GM21367 (cell line): ENCODE data around the gene L2HGDH.

Source experiments
- ATAC-seq: cut with Tn5 transposase; IDR thresholded peaks from one replicate; pipeline ENCODE4 v1.9.1; 2021; ENCODE audit not compliant: unreplicated experiment

L2HGDH gene

GRCh38 chr14:50231475-50232275 is 80.4 kb downstream of the L2HGDH start, which contains the start of gene SOS2:
TSS of gene SOS2 (minus strand) at chr14:50231578. CDS start at chr14:50231283, 295 bp downstream.
- ATAC-seq, result peak; percentile 75

GRCh38 chr14:50230701-50231474 is 81.1 kb downstream of the L2HGDH start:
- peak; percentile 33 for ATAC-seq

- no peak for ATAC-seq
Observed at GRCh38 chr14:50230401-50230700, 81.7 kb downstream of the L2HGDH start.

- no peak for ATAC-seq
Observed at GRCh38 chr14:50229681-50230080, 82.3 kb downstream of the L2HGDH start.

- ATAC-seq, result no peak
Observed at GRCh38 chr14:50228313-50228712, 83.7 kb downstream of the L2HGDH start.

- no peak for ATAC-seq
Observed at GRCh38 chr14:50225974-50226297, 86.1 kb downstream of the L2HGDH start.

DNA sequence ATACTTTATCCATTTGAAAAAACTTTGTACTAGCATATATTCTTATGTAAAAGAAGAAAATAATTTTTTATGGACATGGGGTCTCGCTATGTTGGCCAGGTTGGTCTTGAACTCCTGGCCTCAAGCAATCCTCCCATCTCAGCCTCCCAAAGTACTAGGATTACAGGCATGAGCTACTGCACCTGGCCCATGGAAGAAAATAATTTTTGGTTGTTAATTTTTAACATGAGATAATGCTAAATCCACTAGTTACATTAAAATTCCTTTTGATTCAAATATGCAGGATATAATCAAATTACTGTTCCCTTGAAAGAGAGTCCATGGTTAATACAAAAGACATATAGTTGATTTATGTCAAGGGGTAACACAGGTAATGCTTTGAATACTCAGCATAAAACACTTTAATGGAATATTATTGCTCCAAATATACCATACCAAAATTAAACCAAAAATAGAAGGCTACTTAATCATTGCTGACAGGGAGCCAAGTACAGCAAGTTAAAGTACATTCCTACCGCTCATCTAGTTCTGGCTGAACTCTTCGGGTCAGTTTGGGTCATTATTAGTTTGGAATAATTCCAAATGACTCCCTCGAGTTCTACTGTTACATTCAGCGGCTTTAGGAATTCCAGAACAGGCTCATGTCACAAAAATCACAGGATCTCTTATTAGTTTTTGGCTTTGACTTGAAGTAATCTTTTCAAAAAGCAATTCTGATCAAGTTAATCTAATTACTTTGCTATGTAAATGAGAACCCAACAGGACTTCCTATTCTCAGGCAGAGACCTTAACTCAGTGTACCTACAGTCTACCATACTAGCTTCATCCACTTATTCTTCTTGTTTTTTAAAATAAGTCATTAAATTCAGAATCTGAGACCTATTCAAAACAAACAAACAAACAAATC is 86.7 kb downstream of the L2HGDH start:
- ATAC-seq, result no peak

GRCh38 chr14:50222055-50222613 is 89.9 kb downstream of the L2HGDH start:
- ATAC-seq, result no peak

DNA sequence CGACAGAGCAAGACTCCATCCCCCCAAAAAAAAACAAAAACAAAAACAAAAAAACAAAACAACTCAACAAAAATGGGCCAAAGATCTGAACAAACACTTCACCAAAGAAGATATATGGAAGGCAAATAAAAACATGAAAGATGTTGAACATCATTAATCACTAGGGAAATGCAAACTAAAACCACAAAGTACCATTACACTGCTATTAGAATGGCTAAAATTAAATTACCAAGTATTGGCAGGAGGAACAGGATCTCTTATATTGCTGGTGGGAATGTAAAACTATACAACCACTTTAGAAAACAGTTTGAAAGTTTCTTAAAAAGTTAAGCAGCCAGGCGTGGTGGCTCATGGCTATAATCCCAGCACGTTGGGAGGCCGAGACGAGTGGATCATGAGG is 93.5 kb downstream of the L2HGDH start:
- no peak for ATAC-seq

DNA sequence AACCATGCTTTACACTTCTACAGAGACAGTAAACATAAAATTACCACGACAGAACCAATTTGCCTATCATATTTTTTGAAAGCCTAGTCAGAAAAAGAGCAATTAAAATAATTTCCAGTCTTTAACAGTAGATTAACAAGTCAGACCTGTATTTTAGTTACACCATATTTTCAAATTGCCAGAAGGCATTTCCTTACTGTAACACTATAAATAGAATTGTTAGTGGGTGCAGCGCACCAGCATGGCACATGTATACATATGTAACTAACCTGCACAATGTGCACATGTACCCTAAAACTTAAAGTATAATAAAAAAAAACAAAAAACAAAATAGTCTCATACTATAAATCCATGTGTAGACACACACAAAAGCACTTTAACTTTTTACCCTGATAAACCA is 96.6 kb downstream of the L2HGDH start:
- no peak for ATAC-seq

DNA sequence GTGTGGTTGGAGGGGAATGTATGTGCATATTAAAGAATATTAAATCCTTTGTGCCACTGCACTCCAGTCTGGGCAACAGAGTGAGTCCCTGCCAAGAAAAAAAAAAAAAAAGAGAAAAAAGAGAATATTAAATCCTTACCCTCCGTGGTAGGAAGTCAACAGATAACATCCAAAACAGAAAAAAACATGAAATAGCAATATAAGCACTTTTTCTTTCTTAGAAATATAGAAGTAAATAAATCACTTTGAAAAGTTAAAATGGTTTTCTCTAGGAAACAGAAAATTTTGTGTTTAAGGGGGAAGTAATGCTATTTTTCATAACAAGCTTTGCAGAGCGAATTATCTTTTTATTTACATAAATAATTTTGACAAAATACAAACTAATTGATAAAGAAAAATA is 98.2 kb downstream of the L2HGDH start:
- no peak for ATAC-seq

DNA sequence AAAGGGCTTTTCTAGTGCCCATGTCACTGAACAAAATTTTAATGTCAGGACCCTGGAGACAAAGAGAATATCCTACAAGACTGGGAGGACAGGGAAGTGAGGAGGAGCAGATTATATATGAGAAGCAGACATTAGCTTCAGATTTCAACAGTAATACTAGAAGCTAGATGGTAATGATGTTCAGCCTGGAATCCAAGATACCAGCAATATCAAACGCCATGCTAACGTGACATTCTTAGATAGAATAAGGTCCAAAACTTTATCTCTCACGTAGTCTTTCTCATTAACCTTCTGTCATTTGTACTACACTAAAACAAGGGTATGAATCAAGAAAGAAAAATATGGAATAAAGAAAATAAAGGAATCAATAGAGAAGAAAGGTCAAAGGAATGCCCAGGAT is 99.3 kb downstream of the L2HGDH start:
- no peak for ATAC-seq

- no peak for ATAC-seq
Observed at GRCh38 chr14:50210074-50210473, 102.0 kb downstream of the L2HGDH start.

- ATAC-seq, result no peak
Observed at GRCh38 chr14:50198499-50198898, 113.5 kb downstream of the L2HGDH start.

- no peak for ATAC-seq
Observed at GRCh38 chr14:50191499-50191898, 120.5 kb downstream of the L2HGDH start.
